Hematopoietic multipotent progenitor cell treated with erythropoietin and hydrocortisone succinate and interleukin-3 and kit ligand, for 8 days (in vitro differentiated cells): ENCODE results near the gene HS1BP3.

ENCODE experiments used
- DNase-seq: peaks from one replicate; pipeline ENCODE4 v3.0.0-alpha.2; 2015

Gene HS1BP3, protein sequence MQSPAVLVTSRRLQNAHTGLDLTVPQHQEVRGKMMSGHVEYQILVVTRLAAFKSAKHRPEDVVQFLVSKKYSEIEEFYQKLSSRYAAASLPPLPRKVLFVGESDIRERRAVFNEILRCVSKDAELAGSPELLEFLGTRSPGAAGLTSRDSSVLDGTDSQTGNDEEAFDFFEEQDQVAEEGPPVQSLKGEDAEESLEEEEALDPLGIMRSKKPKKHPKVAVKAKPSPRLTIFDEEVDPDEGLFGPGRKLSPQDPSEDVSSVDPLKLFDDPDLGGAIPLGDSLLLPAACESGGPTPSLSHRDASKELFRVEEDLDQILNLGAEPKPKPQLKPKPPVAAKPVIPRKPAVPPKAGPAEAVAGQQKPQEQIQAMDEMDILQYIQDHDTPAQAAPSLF

DNA sequence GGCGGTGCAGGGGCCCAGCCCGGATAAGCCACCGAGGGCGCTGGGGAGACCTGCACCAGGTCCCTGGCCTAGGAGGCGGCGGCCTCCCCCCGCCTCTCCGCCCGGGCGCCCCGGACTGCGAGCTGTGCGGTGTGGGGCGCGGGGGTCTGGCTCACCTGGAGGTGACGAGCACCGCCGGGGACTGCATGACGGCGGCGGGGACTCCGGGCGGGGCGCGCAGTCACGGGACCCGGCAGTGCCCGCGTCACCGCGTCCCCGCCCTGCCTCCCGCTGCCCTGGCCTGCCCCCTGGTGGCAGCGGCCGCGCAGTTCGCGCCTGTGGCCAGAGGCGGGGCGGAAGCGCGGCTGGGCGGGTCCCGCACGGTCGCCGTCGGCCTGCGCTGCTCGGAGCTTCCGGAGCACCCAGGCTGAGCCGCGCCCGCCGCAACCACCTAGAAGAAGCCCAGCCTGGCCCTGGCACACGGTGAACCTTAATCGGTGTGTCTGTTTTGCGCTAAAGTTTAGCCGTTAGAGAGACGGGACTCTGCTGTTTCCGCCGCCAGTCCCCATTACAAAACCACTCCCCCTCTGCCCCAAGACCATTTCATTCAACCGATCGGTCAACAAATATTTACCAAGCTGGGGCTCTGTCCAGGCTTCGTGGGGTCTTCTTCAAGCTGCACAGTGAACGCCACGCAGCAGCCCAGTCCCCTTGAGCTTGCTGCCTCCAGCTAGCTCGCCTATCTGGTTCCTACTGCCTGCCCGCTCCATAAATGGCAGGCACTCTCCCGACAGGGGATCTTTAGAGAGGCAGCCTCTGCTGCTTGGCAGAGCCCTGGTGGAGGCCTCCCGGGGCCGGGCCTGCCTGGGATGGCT, at the start of gene HS1BP3:
TSS of gene HS1BP3 (minus strand) at position 222 of the 854 bp plus-strand sequence. CDS start at position 187, 35 bp downstream.
- DNase-seq = peak; percentile 77

DNA sequence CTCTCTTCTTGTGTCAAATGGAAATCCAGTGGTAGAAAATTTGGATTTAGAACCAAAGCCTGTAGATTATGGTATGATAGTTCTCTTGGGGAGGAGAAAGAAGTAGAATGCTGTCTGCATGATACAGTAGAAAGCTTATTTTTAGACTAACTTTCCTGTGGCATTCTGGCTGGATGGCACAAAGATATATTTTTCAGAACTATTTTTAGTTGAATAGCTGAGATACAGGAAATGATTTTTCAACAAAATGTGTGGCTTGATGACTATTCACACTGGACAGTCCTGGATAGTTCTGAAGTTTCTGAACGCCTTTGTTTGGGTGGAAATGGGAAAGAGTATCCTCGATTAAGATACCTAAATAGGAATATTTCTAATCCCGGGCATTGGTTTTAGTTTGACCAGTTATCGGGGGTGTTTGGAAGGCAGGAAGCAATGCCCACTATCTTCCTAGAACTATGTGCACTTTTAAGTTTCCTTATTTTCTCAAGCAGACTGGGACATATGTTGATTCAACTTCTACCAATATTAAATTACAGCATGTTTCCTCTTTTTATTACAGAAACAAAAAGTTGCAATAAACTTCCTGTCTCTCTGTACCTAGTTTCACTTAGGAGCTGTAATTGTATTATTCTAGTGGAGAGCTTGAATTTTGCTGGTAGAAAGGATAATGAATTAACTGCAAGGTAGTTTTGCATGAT, 48.2 kb upstream of the HS1BP3 start:
- no peak for DNase-seq

DNA sequence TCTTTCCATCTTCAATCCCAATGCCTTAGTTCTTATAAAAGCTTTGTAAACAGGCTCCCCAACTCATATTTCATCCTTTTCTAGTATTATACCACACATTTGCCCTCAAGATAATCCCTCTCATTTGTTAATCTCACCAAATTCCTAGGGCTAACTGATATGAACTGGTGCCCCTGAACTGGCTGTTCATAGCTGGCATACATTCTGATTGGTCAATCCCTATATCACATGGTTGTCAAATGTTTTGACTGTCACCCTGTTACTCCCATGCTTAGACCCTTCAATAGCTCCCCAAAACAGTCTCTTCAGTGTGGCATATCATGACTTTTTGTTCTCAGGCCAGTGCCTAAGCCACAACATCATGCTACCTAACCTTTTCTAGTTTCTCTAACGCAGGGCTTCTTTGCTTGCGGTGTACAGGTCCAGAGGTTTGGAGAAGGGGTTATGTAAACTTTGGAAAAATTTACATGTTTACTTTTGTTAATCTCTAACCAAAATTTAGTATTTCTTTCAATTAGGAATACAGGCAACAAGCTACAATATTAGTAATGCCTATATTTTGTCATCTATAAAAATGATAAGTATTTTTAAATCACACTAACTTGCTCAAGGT, 46.5 kb upstream of the HS1BP3 start:
- DNase-seq = no peak

DNA sequence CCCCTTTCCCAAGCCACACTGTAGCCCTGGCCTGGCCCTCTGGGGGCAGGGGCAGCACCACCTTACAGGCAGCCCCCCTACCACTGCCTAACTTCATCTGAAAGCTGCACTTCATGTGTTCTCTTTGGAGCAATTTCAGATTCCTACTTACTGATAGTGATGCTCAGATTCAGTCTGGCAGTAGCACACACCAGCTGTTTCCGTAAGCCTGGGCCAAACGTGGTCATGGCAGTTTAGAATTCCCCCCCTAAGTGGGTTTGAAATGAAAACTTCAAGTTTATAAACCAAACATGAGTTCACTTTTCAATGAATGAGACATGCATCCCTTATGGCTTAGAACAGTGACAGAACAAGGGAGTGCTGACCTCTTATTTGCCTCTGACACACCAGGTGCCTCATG, 45.5 kb upstream of the HS1BP3 start:
- DNase-seq = no peak

DNA sequence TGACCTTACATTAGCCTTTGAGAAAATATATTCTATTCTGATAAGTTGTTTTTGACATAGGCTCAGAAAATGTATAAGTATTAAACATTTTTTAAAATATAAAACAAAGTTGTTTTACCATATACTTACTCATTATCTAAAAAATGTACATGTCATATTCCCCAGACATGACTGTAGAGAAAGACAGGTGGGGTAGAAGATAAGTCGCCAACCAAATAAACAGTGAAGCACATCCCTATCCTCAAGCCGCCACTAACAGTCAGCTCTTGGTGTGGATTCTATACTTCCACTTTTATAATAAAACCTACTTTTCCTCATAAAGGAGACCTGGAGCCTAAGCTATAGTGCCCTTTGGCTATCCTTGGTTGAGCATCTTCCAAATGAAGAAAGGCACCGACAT, 42.4 kb upstream of the HS1BP3 start:
- DNase-seq = peak; percentile 46

DNA sequence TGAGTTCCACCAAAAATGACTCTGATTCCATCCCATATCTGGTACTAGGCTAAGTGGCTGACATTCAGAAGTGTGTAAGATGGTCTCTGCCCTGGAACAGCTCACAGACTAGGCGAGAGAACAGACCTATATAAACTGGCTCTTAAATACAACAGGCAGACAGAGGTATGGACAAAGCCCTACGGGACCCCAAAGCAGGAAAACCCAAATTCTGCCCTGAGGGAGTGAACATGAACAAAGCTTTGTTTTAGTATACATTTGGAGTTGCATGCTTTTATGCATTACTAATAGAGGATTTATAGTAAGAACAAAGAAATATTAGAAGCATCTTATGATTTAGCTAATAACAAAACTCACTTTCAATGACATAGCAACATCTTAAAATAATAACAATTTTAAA, 41.2 kb upstream of the HS1BP3 start:
- no peak for DNase-seq

DNA sequence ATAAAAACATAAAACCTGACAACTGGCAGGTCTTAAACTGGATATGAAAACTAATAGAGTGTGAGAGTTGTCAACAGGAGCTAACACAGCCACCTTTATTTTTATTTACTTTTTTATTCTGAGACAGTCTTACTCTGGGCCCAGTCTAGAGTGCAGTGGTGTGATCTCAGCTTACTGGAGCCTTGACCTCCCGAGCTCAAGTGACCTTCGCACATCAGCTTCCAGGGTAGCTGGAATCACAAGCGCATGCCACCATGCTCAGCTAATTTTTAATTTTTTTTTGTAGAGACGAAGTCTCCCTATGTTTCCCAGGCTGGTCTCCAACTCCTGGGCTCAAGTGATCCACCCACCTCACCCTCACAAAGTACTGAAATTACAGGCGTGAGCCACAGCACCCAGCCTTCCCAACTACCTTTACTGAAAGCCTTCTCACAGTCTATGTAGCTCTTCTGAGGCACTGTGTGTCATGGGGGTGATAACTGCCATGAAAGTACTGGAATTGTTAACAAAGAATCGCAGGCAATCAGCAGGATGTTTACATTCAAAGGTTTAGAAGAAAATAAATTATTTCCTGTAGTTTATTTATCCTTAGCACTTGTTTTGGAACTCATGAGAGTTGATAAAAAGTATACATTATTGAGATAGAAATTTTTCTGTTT, 40.3 kb upstream of the HS1BP3 start:
- DNase-seq = no peak

DNA sequence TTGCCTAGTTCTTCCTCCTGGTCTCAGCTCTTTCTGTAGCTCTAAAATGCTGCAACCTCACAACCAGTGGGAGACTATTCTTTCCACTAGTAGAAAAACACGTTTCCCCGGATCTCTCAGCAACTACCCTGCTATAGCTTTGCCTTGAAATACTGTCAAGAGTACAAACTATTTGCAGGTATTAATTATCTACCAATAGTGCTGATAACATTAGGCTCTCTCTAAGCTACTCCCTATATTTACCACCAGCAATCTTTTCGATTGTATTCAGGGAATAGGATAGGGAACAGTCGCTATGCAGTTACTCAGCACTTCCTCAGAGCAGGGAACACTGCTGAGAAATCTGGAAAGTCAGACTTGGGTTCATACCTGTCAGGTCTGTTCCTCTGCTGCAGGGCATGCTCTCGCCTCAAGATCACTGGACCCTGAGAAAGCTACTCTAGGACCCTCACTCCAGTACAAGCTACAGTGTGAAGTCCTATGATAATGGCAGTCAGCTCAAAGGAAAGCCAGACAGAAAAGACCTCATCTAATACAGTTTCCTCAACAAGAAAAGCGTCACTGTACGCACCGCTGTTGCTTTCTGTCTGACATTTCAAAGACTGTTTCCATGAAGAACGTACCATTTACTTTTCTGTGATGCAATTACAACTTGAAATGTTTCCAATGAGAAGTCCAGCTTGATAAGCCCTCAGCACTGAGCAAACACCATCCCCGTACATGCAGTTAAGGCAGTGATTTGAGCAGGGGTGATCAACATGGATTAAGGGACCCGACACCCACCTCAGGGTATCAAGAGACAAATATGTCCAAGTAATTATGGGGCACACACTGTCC, 38.7 kb upstream of the HS1BP3 start:
- no peak for DNase-seq

DNA sequence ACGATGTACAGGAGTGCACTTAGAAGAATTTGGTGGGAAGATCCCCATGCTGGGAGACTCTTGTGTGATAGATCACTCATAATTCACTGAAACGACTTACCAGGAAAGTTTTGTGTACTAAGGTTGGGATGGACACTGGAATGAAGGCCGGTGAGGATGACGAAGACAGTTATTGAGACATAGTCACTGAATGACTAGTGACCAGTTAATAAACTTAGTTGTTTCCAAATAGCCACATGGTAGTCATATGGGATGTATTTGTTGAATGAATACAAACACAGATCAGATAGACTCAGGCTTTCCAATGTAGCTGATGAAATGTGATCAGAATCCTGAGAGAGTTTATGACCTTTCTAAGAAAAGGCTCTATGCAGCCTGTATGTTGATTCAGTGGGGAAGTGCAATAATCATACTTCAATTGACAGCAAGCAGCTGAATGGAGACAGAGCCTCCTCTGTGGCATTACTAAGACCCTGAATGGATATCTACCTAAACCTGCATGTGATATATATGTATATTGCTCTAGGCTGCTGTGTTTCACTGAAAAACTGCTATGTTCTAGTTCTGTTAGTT, 36.4 kb upstream of the HS1BP3 start:
- DNase-seq = no peak

DNA sequence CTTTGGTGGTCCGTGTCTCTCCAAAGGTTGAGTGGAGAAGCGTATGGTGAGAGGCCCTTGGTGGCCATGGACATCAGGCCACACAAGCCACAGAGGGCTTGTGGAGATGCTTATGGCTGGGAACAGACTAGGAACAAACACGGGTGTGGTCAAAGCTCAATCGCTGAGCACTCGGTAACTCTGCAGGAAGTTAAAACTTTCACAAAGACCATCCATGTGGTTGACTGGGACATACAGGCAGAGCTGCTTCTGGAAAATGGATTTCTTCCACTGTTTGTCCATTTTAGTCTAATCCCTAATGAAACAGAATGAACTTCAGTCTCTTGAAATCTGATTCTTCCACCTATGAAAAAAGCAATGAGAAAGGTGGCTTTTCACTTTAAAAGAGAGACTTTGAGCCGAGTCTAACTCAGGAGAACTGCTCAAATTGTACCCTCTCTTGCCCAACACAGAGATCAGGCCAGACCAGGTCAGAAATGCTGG, 33.7 kb upstream of the HS1BP3 start:
- DNase-seq = no peak

DNA sequence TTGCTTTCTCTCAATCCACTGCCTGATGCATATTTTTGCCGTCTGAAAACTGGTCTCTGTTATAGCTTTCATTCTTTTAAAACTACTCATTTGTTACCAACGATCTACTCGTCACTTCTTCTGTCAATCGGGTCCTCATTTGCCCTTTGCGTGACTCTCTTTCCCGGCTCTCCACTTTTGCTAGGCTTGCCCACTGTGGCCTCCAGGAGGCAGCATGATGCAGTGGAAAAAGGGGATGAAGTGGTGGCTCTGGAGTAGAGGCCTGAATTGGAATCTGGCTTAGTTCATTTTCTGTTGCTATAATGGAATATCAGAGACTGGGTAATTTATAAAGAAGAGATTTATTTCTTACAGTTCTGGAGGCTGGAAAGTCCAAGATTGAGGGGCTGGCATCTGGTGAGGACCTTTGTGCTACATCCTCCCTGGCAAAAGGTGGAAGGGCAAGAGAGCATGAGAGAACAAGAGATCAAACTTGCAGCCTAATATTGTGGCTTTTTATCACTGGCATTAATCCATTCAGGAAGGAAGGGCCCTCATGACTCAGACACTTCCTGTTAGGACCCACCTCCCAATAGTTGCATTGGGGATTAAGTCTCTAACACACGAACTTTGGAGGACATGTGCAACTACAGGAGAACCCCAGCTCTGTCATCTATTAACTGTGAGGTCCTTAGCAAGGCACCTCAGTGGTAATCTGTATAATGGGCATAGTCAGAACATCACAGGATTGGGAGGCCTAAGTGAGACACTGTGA, 31.4 kb upstream of the HS1BP3 start:
- DNase-seq = no peak

DNA sequence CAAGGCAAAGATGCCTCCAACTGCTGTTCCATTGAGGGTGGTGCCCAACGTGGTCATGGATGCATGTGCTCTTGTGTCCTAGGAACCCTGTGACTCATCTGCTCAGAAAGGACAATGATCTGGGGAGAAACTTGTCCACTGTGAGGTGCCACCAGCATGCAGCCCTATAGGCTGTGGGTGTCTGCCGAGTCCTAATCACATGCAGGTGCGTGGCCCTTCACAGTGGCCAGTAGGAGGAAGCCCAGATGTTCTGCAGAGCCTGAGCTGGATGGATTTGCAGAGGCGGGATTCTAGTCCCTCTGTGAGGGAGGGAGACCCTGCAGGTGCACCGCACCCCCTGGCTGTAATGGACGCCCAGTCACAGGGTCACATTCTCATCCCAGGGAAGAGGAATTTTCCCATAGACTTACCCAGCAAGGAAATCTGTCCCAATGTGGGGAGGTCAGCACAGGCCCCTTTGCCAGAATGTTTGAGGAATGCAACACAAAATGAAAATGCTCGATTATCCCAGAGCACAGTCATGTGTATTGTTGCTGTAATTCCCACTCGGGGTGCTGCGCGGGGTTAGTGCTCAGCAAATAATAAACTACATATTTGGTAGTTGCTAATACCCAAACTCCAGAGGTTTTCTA, 30.0 kb upstream of the HS1BP3 start:
- no peak for DNase-seq

DNA sequence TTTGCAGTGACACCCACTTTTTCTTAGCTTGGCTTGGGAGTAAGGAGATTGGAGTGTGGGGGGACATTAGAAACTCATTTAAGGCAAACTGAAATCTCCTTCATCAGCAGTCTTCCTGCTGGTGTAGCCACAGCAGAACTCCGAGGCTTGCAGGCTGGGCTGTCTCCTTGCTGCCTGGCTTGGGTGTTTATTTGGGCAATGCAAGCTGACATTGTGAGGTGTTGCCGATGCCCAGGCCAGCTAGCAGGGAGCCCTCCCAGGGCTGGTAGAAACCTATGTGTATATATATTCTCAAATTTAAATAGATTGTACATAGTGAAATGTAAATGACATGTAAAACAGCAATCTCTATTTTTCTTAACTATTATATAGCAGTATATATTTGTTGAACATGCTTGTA, 27.9 kb upstream of the HS1BP3 start:
- DNase-seq = no peak

DNA sequence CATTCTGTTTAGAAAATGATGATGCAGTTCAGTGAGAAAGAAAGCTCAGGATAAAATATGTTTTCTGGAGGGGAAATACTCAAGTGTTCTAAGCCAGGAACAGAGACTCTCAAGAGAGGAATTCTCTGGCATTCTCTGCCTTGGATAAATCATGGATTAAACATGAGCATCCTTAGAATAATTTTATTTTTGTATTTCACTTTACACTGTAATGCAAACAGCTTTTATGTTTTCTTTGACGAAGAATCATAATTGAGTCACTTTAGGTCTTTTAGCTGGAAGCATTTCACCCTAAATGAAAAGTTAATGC, 27.1 kb upstream of the HS1BP3 start:
- DNase-seq = no peak

DNA sequence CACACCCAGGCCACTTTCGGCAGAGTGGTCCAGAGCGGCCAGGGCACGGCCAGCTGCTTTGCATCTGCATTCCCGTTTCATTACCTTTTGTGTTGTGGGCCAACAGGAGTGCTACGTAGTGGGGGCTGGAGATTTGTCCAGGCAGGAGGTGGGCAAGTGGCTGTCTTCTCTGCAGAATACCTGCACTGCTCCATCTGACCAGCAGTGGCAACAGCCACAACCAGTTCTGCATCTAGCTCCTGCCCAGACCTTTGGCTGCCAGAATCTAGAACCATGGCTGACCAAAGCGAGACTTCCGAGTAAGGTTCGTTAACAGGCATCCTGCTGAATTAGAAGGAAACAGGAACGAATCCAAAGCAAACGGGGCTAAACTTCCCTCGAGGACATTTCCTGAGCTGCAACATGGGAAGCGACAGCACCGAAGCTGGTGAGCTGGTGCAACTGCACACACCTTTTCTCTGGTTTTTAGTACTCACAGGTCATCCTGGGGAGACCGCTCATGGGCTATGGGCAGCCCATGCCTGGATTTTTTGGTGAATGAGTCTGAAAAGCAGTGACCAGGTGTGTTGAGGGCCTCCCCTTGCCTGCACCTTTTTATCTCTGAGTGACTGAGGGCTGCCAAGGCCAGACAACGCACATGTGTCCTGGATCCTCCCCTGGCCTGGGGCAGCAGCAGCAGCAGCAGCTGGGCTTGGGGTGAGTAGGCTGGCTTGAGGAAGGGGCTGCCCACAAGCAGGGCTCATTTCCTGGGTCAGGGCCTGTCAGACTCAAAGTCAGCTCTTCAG, 26.6 kb upstream of the HS1BP3 start:
- DNase-seq = no peak

DNA sequence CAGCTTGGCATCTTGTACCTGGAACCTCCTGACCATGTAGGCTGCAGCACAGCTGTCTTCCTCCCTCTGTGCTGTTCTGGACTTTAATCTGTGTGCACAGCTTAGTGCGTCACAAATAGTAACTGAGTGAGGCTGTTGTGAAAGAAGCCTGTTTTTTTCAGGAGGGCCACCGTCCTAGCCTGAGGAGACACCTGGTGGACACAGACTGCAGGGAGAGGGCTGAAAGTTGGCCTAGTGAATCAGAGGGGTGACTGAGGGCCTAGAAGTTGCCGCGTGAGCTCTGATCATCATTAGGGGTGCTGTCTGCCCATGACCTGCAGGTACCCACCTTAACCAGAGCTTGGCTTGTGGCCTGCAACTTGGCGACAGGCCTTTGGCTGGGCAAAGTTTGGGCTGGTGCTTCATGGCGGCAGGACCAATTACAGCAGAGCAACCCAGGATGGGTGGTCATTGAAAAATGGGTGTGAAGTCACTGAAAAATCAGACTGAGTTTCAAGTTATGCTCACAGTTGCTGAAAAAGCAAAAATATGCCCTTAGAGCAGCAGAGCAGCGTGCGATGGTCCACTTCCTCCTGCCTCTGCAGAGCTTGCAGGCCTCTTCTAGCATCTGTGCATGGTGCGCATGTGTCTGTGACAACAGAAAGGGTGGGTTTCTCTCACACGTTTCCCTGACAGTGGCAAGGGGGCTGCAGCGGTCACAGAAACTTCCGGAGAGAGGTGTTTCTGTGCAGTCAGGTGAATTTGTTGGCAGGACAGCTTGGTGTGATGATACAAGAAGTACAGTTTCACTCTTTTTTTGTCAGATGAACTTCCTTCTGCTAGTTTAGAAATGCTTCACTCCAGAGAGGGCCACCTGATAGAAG, 25.7 kb upstream of the HS1BP3 start:
- no peak for DNase-seq

DNA sequence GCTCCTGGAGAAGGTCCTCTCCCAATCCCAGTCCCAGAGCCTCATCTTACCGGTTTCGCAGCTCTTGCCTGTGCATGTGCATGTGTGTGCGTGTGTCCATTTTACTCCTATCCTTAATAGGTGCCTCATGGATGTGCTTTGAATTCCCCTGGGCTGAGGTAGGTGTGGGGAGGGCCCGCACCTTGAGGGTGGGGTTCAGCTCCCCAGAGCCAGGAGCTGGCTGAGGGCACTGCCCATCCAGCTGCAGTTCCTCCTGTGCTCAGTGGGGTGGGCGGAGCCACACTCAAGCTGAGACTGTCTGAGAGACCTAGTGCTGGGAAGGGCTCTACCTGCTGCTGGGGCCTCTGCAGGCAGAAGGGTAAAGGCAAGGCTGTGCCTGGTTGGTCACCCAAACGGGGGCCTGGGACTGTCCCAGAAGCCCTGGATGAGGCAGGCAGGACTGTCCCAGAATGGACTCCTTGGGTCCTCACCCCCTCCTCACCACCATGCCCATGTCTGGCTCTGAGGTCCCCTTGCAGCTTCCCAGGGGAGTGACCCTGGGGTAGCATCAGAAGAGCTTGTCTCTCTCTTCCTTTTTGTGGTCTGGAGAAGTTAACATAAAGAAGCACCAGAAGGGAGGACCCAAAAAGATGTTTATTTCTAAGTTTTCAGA, 24.9 kb upstream of the HS1BP3 start:
- peak; percentile 33 for DNase-seq
